DND-41 (cell line): ENCODE data around the gene ASB14.

Experiments
- CTCF ChIP-seq: IDR thresholded peaks from 2 replicates; pipeline ENCODE4 v1.5.1; 2012; ENCODE audit warnings: borderline replicate concordance, low read length, moderate library complexity, mild to moderate bottlenecking; ENCODE audit not compliant: poor library complexity, severe bottlenecking; ENCODE audit errors: extremely low read depth
- EZH2 ChIP-seq: IDR thresholded peaks from 3 replicates; pipeline ENCODE4 v1.6.1; 2012; ENCODE audit warnings: borderline replicate concordance, low read depth, mild to moderate bottlenecking, moderate library complexity, low read length, inconsistent platforms; ENCODE audit not compliant: severe bottlenecking

- no peak for TF ChIP-seq EZH2
- no peak for TF ChIP-seq CTCF
These were observed 12.8 kb downstream of the ASB14 start for GRCh38 chr3:57279685-57280084.
